Central memory CD8-positive, alpha-beta T cell (primary cell): Measurements from ENCODE around the gene SSR4.

ENCODE experiments used
- ATAC-seq: fragments of 150-1000 bp; cut with Tn5 transposase; replicated peaks from 2 replicates; pipeline ENCODE4 v1.10.0; 2022; ENCODE audit warnings: mild to moderate bottlenecking, moderate FRiP score, moderate number of reproducible peaks; ENCODE audit not compliant: poor library complexity, severe bottlenecking; ENCODE audit errors: extremely low read depth
- DNase-seq, 2 donors: peaks; one replicate each; pipeline ENCODE4 v3.0.0; 2021; ENCODE audit warnings: low spot score in 2 of 2
- H3K27ac Mint-ChIP-seq: one replicate; pipeline ENCODE4 v1.8.0; 2022; ENCODE audit warnings: low read depth, mild to moderate bottlenecking, moderate library complexity, mixed read lengths
- H3K27me3 Mint-ChIP-seq: one replicate; pipeline ENCODE4 v1.8.0; 2022; ENCODE audit warnings: mixed read lengths
- H3K36me3 Mint-ChIP-seq: one replicate; pipeline ENCODE4 v1.8.0; 2022; ENCODE audit warnings: mild to moderate bottlenecking, moderate library complexity, mixed read lengths; ENCODE audit not compliant: insufficient read depth
- H3K4me1 Mint-ChIP-seq: one replicate; pipeline ENCODE4 v1.8.0; 2022; ENCODE audit warnings: mixed read lengths
- H3K4me3 Mint-ChIP-seq: one replicate; pipeline ENCODE4 v1.8.0; 2022; ENCODE audit warnings: mild to moderate bottlenecking, moderate library complexity, mixed read lengths
- H3K9me3 Mint-ChIP-seq: one replicate; pipeline ENCODE4 v1.8.0; 2022; ENCODE audit warnings: mixed read lengths

Gene SSR4

DNA sequence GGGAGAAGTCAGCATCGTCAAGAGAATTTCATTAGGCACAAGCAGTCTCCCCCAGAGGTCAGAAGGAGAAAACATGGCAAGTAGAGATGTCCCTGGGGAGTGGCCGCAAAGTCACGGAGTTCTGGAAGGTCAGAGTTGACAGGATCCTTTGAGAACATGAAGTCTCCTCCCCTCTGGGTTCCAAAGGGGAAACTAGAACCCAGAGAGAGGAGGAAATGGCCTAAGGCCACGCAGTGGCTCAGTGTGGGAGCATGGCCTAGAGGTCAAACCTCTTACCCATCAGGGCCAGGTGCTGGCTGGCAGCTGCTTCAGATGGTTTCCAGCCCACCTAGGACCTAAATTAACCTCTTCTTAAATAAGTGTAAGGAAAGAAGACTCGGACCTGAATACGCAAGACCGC is 1.2 kb upstream of the SSR4 start:
- ATAC-seq = no peak

DNA sequence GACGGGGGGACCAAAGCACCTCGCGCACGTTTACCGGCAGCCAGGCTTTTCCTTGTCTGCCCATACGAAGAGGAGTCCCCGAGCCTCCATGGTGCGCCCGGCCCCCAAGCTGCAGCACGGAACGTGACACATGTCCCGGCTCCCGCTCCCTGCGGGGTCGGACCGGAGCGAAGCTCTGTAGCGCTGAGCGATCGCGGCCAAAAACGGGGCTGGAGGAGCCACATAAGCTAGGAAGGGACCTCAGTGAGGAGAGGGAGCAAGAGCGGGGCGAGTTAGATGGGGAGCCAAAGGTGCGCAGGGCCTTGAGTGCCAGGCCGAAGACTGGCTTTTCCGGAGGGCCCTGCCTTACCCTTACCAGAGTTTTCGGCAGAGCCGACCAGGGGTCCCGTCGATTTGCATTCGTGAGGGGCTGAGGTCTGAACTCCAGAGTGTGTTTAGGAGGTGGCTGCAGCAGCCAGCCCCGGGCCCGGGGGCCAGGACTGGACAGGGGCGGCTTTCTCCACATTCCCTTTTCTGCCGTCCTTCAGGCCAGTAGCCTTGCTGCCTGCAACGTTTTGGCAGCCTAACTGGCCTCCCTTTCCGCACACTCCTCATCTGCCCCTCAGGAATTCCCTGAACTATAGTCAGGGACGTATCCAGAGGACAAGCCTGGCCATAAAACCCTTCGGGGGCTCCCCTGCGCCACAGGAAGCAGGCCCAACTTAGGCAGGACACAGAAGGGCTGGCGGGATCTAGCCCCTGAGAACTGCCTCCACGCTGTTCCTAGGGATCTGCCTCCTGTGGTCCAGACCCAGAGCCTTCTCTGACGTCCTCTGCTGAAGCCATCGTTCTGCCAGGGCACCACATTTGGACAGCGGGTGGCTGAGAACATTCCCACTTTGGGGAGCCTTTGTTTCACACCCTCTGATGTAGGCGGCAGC is 689 bp downstream of the SSR4 start:
- peaks cover 15% of the 10 kb centered on the region for H3K4me1 Mint-ChIP-seq
- no peaks in the 10 kb centered on the region for H3K9me3 Mint-ChIP-seq
- peak; percentile 18 for ATAC-seq
- peak overlapping the region; percentile 95 for H3K27ac Mint-ChIP-seq
- DNase-seq = no peak
- H3K27me3 Mint-ChIP-seq = no peaks in the 10 kb centered on the region
- H3K4me3 Mint-ChIP-seq = peak overlapping the region; percentile 88
- H3K36me3 Mint-ChIP-seq = peaks cover 15% of the 10 kb centered on the region

More for the DNA sequence above, 1.2 kb upstream of the SSR4 start:
- peaks cover 16% of the 10 kb centered on the region for H3K36me3 Mint-ChIP-seq
- peaks cover 15% of the 10 kb centered on the region for H3K4me1 Mint-ChIP-seq
- no peak for DNase-seq
- peak overlapping the region; percentile 88 for H3K4me3 Mint-ChIP-seq
- H3K27me3 Mint-ChIP-seq = no peaks in the 10 kb centered on the region
- no peaks in the 10 kb centered on the region for H3K9me3 Mint-ChIP-seq
- peak overlapping the region; percentile 64 for H3K27ac Mint-ChIP-seq

DNA sequence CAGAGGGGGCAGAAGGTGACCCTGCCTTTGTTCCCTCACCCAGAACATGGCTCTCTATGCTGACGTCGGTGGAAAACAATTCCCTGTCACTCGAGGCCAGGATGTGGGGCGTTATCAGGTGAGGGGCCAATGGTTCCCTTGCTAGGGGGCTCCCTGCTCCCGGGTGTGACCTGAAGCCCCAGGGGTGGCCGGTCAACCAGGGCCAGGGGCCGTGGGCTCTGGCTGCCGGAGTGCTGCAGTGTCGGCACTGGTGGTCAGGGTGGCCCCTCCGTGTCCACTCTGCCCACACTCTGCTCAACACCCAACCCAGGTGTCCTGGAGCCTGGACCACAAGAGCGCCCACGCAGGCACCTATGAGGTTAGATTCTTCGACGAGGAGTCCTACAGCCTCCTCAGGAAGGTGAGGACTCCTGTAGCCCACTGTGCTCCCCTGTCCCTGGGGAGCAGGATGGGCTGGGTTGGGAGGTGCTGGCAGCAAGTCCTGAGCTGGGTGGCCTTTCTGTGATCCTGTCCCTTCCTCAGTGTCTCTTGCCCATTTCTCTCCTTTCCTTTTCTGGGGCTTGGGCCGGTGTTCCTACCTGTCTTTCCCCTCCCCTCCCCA is 3.0 kb downstream of the SSR4 start:
- H3K4me3 Mint-ChIP-seq = no peak overlapping the region
- H3K27me3 Mint-ChIP-seq = no peaks in the 10 kb centered on the region
- no peaks in the 10 kb centered on the region for H3K9me3 Mint-ChIP-seq
- peaks cover 17% of the 10 kb centered on the region for H3K36me3 Mint-ChIP-seq
- no peak overlapping the region for H3K27ac Mint-ChIP-seq
- peaks cover 15% of the 10 kb centered on the region for H3K4me1 Mint-ChIP-seq
- ATAC-seq = no peak
- no peak for DNase-seq

DNA sequence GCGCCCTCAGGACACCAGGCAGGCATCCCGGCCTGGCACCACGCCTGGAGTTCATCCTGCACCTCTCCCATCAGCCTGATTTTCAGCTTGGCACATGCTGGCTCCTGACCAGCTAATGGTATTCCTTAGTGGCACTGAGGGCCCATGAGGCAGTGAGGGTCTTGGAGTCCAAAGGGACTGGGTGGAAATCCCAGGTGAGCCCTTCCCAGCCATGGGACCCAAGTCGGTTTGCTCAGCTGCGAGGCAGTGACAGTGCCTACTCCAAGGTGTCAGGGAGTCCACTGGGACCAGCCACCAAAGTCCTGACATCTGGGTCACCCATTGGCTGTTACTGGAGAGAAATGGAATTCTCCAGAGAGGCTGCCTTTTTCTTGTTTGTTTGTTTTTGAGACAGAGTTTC is 4.9 kb downstream of the SSR4 start:
- no peak overlapping the region for H3K27ac Mint-ChIP-seq
- no peak overlapping the region for H3K4me3 Mint-ChIP-seq
- H3K36me3 Mint-ChIP-seq = peaks cover 13% of the 10 kb centered on the region
- peaks cover 5% of the 10 kb centered on the region for H3K4me1 Mint-ChIP-seq
- DNase-seq (no peak), ATAC-seq (no peak)
- no peaks in the 10 kb centered on the region for H3K9me3 Mint-ChIP-seq
- H3K27me3 Mint-ChIP-seq = no peaks in the 10 kb centered on the region

DNA sequence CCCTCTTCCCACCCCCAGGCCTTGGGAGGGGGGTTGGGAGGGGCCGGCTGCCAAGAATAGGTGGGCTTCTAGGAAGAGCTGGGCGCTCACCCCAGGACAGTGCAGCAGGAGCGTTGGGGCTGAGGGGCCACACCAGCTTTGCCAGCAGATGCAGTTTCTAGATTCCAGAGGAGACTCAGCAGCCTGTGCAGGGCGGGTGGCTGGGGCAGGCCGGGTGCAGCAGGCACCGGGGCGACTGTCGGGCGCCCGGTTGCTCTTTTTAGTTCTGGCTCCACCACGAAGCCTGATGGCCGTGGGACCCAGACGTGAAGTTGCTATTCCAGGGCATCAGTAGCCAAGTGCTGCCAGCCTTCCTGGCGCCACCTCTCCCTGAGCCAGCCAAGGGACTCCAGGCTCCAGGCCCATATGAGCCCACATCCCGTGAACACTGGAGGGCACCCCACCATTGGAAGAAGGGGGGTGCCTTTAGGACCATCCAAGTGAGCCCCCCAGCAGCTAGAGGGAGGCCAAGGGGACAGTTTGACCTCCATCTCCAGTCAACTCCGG is 5.8 kb downstream of the SSR4 start:
- no peak for ATAC-seq
- Mint-ChIP-seq H3K9me3 (no peaks in the 10 kb centered on the region), H3K4me1 (peaks cover 5% of the 10 kb centered on the region), H3K36me3 (peaks cover 10% of the 10 kb centered on the region), H3K4me3 (no peak overlapping the region), H3K27ac (no peak overlapping the region), H3K27me3 (no peaks in the 10 kb centered on the region)
- DNase-seq = no peak

DNA sequence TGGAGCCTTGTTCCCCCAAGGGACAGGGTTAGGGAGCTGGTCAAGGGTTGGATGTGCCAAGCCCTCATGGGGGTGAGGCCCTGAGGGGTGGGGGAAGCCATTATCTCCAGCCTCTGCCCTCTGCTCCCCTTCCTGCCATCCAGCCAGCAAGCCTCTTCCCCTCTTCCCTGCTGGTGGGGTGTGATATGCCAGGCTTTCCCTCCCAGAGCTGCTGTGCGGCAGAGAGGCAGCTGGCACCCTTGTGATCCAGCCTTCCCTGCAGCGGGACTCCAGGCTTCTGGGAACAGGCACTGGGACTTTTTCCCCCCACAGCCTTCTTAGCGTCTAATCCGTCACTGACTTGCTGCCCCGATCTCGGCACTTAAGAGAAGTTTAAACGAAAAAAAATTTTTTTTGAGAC is 6.3 kb downstream of the SSR4 start:
- Mint-ChIP-seq H3K4me1 (peaks cover 5% of the 10 kb centered on the region), H3K27me3 (no peaks in the 10 kb centered on the region), H3K9me3 (no peaks in the 10 kb centered on the region)

DNA sequence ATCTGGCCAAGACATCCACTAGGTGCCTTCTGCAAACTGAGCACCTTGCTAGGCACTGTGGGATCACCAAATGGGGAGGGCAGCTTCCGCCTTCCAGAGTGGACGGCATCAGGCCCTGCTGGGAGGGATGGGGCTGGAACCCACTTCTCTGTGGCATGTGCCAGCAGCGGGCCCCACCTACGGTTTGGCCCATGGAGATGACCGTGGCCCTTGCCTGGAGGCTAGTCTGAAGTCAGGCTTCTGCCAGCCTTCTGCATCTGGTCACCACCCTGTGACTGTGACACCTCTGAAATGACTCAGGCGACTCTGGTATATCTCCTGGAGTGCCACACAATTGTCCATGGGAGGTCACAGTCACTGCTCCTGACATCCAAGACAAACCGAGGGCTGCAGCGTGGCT is 7.2 kb downstream of the SSR4 start:
- ATAC-seq (no peak), DNase-seq (no peak)
- Mint-ChIP-seq H3K36me3 (peaks cover 7% of the 10 kb centered on the region), H3K27ac (no peak overlapping the region), H3K9me3 (no peaks in the 10 kb centered on the region), H3K4me3 (no peak overlapping the region), H3K27me3 (no peaks in the 10 kb centered on the region), H3K4me1 (no peaks in the 10 kb centered on the region)

More for the DNA sequence above, 6.3 kb downstream of the SSR4 start:
- DNase-seq = no peak
- Mint-ChIP-seq H3K4me3 (no peak overlapping the region), H3K27ac (no peak overlapping the region), H3K36me3 (peaks cover 10% of the 10 kb centered on the region)
- no peak for ATAC-seq

DNA sequence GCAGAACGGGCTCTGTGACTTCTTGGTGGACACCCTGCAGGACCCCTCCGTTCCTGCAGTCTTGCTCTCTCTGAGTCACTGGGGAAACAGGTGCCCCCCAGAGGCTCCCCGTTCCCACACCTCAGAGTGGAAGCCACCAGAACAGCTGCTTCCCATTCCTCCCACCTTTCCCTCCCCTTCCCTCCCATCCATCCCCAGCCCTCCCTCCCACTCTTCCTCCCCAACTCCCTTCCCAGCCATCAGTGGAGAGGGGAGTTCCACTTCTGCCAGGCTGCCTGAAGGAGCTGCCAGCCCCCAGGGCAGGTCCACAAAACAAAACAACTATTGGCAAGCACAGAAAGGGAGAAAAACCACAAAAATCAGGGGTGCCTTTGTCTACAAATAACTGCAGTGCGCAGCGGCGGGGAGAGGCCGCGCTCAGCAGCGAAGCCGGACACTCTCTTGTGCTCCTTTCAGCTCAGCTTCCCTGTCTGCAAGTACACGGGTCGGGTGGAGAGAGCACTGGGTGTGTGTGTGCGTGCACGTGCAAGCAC is 8.1 kb downstream of the SSR4 start:
- no peaks in the 10 kb centered on the region for H3K9me3 Mint-ChIP-seq
- H3K4me1 Mint-ChIP-seq = no peaks in the 10 kb centered on the region
- no peak for ATAC-seq
- H3K27me3 Mint-ChIP-seq = no peaks in the 10 kb centered on the region
- no peak for DNase-seq
- H3K4me3 Mint-ChIP-seq = no peak overlapping the region
- no peak overlapping the region for H3K27ac Mint-ChIP-seq
- H3K36me3 Mint-ChIP-seq = peaks cover 7% of the 10 kb centered on the region

DNA sequence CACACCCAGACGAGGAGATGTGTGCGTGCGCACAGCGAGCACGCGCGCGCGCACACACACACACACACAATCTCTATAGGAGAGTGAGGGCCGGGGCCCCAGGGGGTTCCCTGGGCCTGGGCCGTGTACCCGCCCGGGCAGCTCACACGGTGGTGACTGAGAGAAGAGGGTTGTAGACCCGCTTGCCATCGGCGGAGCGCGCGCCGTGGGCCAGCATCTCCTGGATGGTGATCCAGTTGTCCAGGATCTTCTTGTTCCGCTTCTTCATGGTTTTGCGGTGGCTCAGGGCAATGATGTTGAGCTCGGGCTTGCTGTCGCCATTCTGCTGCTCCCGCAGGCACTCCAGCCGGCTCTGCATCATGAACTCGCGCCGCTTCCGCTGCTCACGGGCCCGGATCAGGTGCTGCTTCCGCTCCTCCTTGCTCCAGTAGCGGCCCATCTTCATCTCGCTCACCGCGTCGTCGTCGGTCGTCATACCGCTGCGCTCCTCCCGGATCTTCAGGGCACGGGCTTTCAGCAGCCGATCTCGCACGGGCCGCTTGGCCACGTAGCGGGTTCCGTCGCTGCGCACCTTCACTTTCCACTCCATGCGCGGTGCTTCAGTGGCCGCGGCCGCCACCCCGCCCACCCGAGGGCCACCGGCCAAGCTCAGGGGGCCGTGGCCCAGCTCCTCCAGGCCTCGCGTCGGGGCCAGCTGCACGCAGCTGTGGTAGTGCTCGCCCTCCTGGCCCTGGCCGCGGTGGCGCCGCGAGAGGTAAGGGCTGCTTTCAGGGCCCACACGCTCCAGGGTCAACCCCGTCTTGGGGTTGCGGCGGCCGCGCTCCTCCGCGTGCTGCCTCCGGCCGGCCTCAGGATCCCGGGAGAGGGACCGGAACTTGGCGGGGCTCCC is 9.0 kb downstream of the SSR4 start:
- Mint-ChIP-seq H3K4me1 (no peaks in the 10 kb centered on the region), H3K9me3 (no peaks in the 10 kb centered on the region), H3K27ac (peak overlapping the region; percentile 53), H3K36me3 (peaks cover 7% of the 10 kb centered on the region), H3K27me3 (no peaks in the 10 kb centered on the region), H3K4me3 (no peak overlapping the region)
- DNase-seq (no peak), ATAC-seq (no peak)

DNA sequence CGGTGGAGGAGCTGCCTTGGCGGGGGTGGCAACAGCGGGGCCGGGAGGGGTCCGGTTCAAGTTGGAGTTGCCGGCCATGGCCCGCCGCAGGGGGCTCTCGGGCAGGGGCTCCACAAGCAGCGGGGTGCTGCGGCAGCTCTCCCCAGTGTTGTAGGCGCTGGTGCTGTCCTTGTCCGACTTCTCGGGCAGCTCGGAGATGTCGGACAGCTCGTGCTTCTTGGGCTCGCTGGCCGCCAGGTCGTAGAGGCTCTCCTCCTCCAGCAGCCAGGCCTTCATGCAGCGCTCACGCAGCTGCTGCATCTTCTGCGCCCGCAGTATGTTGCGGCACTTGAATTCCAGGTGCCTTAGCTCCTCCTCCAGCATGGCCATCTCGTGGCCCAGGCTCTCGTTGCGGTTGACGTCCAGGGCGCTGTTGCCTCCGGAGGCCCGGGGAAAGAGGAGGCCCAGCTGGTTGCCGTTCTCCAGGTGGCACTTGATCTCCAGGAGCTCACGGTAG is 9.7 kb downstream of the SSR4 start:
- Mint-ChIP-seq H3K4me3 (no peak overlapping the region), H3K4me1 (no peaks in the 10 kb centered on the region), H3K27ac (no peak overlapping the region), H3K27me3 (no peaks in the 10 kb centered on the region), H3K36me3 (peaks cover 6% of the 10 kb centered on the region), H3K9me3 (no peaks in the 10 kb centered on the region)
- ATAC-seq (no peak), DNase-seq (no peak)

DNA sequence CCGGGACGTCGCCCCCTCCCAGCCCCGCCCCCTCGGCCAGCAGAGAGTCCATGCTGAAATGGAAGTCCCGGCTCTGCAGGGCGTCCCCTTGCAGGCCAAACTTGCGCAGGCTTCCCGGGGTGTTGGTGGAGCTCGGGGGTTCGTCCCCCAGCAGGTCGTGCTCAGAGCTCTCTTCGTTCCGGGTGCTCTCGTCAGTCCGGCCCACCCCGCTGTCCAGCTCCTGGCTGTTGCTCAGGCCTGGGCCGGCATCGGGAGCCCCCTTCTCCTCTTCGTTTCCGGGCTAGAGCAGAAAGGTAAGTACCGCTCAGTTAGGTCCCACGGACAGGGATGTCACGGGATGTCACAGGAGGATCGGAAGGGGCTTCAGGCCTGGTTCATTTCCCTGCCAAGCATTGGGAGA is 10.2 kb downstream of the SSR4 start:
- no peaks in the 10 kb centered on the region for H3K9me3 Mint-ChIP-seq
- H3K27ac Mint-ChIP-seq = no peak overlapping the region
- H3K27me3 Mint-ChIP-seq = no peaks in the 10 kb centered on the region
- no peak overlapping the region for H3K4me3 Mint-ChIP-seq
- no peak for ATAC-seq
- H3K4me1 Mint-ChIP-seq = no peaks in the 10 kb centered on the region
- no peak for DNase-seq
- H3K36me3 Mint-ChIP-seq = peaks cover 6% of the 10 kb centered on the region

DNA sequence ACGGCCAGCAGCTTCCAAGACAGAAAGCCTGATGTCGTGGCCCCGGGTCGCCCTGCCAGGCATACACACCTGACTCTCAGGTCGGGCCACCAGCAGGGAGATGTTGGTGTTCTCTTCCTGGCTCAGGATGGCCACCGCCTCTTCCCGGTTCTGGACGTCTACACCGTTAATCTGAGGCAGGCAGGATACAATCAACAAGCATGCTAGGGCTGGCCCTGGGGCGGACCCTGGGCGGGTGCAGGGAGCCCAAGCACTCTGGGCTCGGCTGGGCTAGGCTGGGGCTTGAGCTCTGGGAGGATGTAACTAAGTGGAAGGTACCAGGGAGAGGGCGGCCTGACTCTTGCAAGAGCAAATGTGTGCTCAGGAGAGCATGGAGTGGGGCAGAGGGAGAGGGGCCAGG is 11.0 kb downstream of the SSR4 start:
- H3K27ac Mint-ChIP-seq = no peak overlapping the region
- no peak overlapping the region for H3K4me3 Mint-ChIP-seq
- DNase-seq = no peak
- no peaks in the 10 kb centered on the region for H3K4me1 Mint-ChIP-seq
- no peak for ATAC-seq
- no peaks in the 10 kb centered on the region for H3K27me3 Mint-ChIP-seq
- H3K36me3 Mint-ChIP-seq = peaks cover 6% of the 10 kb centered on the region
- no peaks in the 10 kb centered on the region for H3K9me3 Mint-ChIP-seq
